NB4 (cell line): ENCODE data around the gene GPRC5B.

Experiments used
- DNase-seq: peaks from one replicate; pipeline ENCODE4 v3.0.0; 2010; ENCODE audit warnings: low read depth
- H3K4me3 ChIP-seq: one replicate; pipeline ENCODE4 v1.5.1; 2011; ENCODE audit warnings: mild to moderate bottlenecking, low read depth, low read length, moderate library complexity
- CTCF ChIP-seq: IDR thresholded peaks from one replicate; pipeline ENCODE4 v1.5.1; 2012; ENCODE audit warnings: low read depth, low read length
- MAX ChIP-seq: IDR thresholded peaks from 2 replicates; pipeline ENCODE4 v1.6.1; 2011; ENCODE audit warnings: low read depth, low read length
- MYC ChIP-seq: IDR thresholded peaks from 2 replicates; pipeline ENCODE4 v1.6.1; 2011; ENCODE audit warnings: low read depth, low read length
- POLR2A ChIP-seq: IDR thresholded peaks from 2 replicates; pipeline ENCODE4 v1.6.1; 2011; ENCODE audit warnings: mild to moderate bottlenecking; ENCODE audit not compliant: insufficient read length; ENCODE audit errors: extremely low read depth

GPRC5B gene

GRCh38 chr16:19833581-19833980 lies 51.1 kb downstream of the GPRC5B start:
- TF ChIP-seq MAX (no peak), POLR2A (no peak), CTCF (no peak), MYC (no peak)
- no peak for DNase-seq
- H3K4me3 ChIP-seq: no peak overlapping the region

- TF ChIP-seq CTCF (no peak), POLR2A (no peak), MYC (no peak), MAX (no peak)
- no peak for DNase-seq
- H3K4me3 ChIP-seq: no peak overlapping the region
Observed at GRCh38 chr16:19833176-19833575, 51.5 kb downstream of the GPRC5B start.

GRCh38 chr16:19831678-19832077 lies 53.0 kb downstream of the GPRC5B start:
- no peak for TF ChIP-seq MAX
- TF ChIP-seq CTCF: no peak
- no peak for TF ChIP-seq POLR2A
- no peak for TF ChIP-seq MYC
- no peak overlapping the region for H3K4me3 ChIP-seq
- no peak for DNase-seq

- no peak overlapping the region for H3K4me3 ChIP-seq
- peak; percentile 11 for DNase-seq
- TF ChIP-seq MYC (no peak), POLR2A (no peak), CTCF (no peak), MAX (no peak)
Observed at GRCh38 chr16:19830902-19831560, 53.6 kb downstream of the GPRC5B start.

GRCh38 chr16:19829844-19830692 lies 54.6 kb downstream of the GPRC5B start:
- no peak overlapping the region for H3K4me3 ChIP-seq
- TF ChIP-seq MAX: no peak
- TF ChIP-seq POLR2A: no peak
- no peak for TF ChIP-seq MYC
- TF ChIP-seq CTCF: no peak
- no peak for DNase-seq

GRCh38 chr16:19824216-19824615 lies 60.4 kb downstream of the GPRC5B start:
- TF ChIP-seq POLR2A: no peak
- TF ChIP-seq MAX: no peak
- no peak for TF ChIP-seq CTCF
- TF ChIP-seq MYC: no peak
- H3K4me3 ChIP-seq: no peak overlapping the region
- no peak for DNase-seq
